NCI-H1048 (cell line): ENCODE results near the gene UNK.

Experiments
- DNase-seq: peaks from one replicate; lab custom pipeline; 2025; lab: John Stamatoyannopoulos, UW

UNK gene

DNA sequence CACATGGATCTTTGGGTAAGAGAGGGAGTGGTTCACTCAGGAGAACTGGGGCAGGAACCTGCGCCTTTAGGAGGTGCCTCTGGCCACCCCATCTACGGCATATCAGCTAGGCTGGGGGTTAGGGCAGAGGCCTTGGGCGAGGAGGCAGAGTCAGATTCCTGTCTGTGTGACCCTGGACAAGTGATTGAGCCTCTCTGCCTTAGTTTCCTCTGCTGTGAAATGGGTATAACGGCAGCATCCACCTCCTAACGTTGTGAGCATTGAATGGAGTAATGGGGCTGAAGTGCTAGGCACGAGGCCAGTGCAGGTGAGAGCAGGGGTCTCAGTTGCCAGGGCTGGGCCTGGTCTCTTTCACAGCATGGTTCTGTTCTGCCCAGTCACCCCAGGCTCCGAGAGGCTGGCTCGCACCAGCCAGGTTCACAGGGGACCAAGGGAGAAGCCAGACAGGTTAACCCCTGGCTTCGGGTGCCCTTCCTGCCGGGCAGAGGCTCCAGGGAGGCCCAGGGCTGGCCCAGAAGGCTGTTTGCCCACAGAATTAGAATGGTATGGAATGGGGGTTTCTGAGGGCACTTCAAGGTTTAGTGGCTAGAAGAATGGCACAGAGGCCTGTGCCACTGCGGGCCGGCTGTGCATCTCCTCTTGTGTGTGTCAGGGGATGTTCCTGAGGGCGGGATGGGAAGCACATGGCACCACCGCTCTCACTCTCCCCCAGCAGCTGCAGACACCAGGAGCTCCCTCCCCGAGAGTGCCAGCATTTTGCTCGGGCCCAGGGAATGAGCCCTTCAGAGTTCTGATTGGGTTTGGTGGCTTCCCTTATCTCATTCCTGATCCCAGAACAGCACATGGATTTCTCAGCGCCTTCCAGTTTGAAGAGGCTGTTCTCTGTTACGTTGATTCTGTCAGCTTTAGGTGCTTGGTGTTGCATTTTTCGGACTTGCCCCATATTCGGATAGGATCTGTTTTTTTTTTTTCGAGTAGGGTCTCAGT, 35.8 kb downstream of the UNK start:
- no peak for DNase-seq

DNA sequence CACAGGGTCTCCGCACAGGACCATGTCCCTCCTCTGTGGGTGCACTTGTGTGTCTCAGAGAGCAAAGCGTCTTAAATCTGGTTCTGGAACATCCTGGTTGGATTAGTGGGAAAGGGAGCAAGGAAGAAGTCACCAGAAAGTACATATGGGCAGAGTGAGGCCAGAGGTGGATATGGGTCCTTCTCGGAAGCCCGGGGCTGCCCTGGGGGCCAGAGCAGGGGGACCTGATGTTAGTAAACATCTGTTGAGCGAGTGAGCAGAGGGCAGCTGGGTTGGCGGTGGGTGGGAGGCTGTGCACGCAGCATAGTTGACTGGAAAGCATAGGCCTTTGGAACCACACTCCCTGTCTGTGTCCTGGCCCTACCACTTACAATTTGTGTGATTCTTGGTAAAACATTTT, 36.9 kb downstream of the UNK start:
- DNase-seq, result no peak

DNA sequence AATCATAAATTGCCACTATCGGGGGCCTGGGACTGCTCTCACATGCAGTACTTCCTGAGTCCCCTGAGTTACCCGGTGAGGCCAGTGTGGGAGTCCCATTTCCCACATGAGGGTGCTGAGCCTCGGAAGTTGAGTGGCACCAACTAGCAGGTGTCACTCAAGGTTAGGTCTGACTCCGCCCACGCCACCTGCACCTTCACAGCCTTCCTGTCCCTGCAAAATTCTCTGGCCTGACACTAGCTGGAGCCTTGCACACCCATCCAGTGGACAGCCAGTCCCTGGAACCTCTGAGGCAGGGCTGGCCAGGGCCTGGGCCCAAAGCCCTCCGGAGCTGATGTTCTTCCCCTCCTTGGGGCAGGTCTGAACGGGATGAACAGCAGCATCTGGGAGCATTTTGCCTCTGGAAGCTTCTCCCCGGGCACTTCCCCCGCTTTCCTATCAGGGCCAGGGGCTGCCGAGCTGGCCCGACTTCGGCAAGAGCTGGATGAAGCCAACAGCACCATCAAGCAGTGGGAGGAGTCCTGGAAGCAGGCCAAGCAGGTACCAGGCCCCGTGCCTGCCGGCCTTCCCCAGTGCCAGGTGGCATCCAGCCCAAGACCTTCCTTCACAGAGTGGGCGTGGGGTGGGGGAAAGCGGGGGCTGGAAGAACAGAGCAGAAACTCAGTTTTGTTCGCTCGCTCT, 37.7 kb downstream of the UNK start:
- DNase-seq, result no peak

DNA sequence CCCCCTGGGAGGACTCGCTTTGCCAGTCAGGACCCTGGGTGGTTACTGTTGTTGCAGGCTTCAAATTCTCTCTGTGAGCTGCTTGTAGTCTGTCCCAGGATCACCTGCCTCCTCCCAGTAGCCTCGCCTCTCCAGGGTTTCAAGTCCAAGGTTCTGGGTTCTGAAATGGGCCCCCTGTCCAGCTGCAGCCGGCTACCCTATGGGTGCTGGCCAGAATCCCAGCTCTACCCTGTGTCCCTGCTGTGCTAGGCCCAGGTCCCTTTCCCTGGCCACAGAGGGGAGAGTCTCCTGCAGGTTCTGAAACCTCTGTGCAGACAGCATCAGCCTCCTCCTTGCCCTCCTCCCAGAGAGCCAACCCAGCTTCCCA, 38.2 kb downstream of the UNK start:
- no peak for DNase-seq

DNA sequence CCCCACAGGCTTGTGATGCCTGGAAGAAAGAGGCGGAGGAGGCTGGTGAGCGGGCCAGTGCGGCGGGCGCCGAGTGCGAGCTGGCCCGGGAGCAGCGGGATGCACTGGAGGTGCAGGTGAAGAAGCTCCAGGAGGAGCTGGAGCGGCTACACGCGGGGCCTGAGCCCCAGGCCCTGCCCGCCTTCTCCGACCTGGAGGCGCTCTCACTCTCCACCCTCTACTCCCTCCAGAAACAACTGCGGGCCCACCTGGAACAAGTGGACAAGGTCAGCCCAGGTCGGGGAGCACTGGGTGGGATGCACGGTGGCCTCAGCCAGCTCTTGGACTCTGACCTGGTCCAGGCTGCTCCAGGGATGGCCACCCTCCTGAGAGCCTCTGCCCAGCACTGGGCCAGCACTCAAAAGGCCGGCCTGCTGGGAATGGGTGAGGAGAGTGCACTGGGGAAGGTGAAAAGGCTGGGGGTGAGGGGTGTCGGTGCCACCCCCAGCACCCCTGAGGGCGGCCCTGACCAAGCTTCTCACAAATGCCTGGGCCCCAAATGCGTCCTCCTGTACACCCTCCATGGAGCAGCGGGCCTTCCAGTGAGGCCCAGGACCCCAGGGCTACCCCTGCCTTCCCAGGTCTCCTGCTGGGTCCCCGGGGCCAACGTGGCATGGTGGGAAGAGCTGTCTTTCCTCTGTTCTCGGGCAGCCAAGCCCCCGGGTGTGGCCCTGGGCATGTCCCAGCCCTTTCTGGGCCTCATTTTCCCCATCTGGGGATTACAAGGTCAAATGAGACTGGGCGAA, 38.8 kb downstream of the UNK start:
- DNase-seq, result no peak

DNA sequence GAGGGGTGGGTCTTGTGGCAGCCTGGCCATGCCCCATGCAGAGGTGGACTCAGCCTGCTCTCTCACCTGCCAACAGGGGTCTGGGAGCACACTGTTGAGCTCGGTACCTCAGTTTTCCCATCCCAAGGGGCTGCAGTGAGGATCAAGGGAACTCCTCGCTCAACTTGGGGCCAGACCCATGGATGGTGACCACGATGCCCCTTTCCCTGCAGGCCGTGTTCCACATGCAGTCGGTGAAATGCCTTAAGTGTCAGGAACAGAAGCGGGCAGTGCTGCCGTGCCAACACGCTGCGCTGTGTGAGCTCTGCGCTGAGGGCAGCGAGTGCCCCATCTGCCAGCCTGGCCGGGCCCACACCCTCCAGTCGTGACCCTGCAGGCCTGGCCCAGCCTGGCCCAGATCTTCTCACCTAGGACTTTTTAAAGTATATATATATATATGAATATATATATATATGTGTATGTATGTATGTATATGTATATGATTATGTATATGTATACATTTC, 39.5 kb downstream of the UNK start:
- DNase-seq, result no peak

DNA sequence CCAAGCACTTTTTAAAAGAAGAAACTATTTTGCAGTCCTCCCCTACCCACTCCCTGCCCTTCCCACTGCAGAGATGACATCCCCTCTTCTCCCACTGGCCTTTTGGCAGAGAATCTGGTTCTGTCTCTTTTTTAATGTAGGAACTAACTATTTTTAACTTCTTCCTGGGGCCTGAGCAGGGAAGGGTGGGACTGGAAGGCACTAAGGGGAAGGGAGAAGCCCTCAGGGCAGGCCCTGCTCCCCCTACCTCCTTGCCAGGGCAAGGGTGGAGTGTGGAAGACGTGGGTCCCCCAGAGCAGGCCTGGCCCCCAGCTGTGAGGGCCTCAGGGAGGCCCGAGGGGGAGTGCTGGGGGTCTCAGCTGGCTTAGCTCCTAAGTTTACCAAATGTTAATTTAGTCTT, 40.1 kb downstream of the UNK start:
- no peak for DNase-seq

DNA sequence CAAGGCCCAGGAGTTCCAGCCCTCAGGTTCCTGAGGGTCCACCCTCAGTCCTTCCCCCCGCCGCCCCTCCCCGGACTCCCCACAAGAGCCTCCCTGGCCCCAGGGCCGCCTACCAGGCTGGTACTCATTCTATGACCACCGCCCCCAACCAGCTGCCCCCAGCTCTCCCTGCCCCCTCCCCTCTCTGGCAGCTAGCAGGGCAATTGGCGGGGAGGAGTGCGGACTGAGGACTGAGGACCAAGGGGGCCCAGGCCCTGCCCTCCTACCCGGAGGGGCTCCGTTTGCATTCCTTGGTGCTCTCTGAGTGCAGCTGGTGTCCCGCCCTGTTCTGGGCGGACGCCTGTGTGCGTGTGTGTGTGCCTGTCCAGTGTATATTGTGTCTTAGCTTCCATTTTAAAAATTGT, 40.5 kb downstream of the UNK start:
- DNase-seq, result no peak

DNA sequence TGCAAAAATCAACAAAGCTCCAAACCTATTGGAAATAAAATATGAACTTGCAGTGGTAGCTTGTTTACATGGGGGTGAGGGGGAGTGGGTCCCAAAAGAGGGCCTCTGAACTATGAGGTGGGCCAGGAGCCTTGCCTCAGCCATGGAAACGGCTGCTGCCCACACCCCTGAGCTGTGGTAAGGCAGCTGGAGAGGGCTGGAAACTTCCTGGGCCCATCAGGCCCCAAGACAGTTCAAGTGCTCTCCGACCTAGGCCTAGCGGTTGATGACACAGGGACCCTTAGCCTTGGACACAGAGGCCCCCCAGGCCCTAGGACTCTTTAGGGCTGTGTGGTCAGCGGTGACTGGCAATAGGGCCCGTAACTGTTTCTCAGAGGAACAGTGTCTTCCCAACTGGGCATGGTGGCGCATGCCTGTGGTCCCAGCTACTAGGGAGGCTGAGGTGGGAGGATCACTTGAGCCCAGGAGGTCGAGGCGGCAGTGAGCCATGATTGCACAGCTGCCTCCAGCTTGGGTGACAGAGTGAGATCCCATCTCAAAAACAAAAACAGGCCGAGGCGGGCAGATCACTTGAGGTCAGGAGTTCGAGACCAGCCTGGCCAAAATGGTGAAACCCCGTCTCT, 41.3 kb downstream of the UNK start:
- DNase-seq, result no peak

DNA sequence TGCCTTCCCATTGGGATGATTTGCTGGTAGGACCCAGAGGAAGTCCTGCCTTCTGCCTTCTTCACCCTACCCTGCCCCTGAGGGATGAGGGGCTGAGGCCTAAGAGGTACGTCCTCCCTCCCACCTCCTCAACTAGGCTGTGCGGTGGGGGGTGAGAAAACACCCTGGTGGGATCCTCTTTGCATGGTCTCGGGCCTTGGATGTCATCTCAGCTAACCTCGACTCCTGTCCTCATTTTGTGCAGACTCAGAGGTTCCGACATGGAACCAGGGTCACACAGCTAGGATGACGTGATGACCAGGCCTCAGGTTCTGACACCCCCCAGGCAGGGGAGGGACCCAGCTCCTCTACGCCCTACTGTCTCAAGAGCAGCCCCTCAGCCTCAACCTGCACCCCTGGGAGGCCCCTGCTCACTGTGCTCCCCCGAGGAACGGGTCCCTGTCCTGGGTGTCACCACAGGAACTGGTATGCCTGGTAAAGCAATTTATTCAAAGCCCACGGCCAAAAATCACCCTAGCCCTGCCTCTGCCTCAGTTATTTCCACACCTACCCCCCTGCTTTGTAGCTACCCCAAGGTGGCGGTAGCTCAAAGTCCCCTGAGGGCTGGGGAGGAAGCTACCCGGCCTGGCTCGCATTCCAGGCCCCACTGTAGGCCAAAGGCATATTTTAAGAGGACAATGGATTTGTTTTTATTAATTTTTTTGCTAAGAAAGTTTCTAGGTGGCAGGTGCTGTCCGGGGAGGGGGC, 42.1 kb downstream of the UNK start:
- no peak for DNase-seq

DNA sequence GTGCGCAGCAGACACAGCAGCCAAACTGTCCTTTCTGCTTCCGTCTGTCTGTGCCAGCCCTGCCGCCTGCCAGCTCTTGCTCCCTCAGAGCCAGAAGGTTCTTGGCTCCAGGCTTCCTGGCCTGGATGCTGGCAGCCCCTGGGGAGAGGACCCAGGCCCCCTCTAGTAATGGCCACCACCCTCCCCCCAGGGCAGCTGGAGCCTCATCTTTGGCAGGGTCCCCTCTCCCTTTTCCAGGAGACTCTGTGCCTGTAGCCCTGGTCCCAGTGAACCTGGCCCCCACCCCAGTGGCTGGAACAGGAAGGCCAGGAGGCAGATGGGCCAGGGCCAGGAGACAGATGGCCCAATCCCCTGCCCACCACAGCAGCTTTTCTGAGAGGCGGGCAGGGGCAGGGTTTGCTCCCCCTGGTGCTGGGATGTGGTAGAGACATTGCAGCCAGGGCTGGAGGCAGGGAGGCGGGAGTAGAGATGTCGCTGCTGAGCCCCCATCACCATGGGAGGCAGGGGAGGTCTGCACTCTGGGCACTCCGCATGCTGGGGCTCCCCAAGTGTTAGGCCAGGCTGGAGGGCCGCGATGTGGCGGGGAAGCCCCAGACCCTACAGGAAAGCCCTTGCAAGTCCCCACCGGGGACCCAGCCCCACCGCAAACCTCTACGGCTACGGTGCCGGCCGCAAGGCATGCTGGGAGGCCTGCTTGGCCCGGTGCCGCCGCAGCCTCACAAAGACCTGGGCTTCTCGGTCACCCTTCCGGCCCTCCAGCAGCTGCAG, 42.9 kb downstream of the UNK start:
- no peak for DNase-seq

DNA sequence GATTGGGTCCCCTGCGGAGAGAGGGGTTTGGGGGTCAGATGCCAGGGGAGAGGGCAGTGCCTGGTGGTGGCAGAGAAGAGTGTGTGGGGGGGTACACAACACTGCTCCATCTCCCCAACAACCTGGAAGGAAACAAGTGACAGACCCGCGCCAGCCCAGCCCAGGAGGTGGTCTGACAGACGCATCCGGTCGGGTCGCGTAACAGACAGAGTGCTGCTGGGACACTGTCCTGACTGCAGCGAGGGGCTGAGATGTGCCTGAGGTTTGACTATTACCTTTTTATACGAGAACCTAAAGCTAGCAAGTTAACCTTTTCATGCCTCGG, 43.4 kb downstream of the UNK start:
- DNase-seq, result no peak

DNA sequence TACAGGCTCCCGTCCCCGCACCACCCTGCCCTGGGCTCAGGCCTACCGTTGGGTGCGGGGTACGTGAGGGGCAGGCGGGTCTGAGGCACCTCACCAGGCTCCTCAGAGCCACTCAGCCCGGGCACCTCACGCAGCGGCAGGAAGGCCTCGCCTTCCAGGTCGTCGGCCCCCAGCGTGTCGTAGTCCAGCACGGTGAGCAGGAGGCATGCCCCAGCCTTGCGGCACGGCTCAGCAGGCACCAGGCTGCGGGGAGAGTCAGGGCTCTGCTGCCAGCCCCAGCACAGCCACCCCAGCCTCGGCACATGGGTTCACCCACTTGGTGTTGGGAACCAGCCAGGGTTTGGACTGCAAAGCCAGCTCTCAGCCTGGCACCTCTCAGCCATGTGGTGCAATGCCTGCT, 44.1 kb downstream of the UNK start:
- no peak for DNase-seq

DNA sequence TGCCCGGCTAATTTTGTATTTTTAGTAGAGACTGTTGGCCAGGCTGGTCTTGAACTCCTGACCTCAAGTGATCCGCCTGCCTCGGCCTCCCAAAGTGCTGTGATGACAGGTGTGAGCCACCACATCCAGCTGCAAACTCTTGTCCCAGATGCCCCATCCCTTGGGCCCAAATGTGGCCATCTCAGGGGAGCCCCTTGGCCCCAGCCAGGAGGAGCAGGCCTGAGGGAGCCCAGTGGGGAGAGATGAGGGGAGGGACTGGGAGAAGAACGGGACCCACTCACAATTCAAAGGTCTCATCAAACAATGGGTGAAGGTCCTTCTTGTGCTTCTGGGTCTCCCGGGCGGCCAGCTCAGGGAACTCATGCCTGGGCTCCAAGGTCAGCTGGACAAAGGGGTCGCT, 45.1 kb downstream of the UNK start:
- no peak for DNase-seq

DNA sequence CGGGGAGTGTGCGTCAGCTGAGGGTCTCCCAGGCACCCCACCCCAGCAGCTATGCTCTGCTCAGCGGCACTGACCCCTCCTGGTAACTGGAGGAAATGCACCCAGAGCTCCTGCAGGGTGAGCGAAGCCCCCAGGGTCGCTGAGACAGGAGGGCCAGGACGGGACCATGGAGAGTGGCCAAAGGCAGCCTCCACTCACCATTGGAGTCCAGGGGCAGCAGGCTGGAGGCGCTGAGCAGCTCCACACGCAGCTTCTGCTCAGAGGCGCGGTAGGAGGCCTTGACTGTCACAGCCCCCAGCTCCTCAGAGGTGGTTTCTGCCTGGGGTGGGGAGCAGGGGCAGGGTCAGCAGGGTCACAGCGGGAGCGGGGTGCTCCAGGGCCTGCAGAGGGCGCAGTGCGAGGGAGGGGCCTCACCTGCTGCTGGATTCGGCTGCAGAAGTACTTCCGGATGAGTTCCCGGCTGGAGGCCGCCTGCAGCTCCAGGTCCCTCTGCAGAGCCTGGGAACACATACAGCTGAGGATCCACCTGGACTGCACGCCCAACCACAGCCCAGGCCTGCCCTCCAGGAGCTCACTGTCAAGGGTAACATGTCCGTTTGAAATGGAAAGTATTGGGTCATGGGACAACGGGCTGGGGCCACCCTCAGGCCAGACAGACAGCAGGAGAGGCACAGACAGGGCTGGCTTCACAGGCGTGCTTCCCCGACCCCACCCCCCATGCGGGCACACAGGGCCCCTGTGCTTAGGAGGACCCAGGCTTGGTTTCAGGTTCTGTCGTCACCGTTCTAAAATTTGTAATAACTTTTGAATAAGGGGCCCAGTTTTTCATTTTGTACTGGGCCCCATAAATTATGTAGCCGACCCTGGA, 45.8 kb downstream of the UNK start:
- no peak for DNase-seq

DNA sequence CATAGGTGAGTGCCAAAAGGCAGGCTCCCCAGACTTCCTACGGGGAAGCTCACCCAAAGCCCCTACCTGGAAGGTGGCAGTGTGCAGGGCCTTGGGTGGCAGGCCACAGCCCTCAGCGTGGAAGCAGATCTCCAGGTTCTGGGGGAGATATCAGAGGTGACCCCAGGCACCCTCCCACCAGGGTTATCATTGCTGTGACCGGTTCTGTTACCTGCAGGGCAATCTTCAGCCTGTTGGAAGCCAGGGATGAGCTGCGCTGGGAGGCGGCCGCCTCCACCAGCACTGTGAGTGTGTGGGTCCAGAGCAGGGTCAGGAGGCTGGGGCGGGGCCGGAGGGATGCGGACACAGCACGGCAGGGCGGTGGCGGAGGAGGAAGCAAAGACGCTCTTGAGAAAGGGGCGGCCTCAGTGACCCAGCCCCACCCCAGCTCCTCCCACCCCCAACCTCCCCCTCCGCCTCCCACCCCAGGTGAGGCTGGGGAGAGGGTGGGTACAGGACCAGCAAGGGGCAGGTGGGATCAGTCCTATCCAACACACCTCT, 46.5 kb downstream of the UNK start:
- DNase-seq, result no peak

DNA sequence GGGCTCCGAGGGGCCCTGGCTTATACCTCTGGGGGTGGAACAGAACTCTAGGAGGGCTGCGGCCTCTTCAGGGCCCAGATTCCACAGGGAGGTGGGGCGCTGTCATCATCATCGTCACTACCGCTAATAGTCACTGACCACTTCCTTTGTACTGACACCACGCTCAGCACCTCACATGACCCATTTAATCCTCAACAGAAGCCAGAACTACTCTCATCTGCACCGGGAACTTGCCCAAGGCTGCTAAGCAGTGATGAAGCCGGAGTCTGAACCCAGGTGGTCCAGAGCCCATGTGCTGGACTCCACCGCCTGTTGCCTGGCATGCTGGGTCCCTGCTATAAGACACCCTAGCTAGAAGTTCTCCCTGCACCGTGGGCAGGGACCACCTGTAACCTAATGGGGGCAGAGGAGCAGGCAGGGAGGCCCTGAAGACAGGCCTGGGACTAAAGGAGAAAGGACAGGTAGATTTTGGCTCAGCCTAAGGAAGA, 47.6 kb downstream of the UNK start:
- no peak for DNase-seq

DNA sequence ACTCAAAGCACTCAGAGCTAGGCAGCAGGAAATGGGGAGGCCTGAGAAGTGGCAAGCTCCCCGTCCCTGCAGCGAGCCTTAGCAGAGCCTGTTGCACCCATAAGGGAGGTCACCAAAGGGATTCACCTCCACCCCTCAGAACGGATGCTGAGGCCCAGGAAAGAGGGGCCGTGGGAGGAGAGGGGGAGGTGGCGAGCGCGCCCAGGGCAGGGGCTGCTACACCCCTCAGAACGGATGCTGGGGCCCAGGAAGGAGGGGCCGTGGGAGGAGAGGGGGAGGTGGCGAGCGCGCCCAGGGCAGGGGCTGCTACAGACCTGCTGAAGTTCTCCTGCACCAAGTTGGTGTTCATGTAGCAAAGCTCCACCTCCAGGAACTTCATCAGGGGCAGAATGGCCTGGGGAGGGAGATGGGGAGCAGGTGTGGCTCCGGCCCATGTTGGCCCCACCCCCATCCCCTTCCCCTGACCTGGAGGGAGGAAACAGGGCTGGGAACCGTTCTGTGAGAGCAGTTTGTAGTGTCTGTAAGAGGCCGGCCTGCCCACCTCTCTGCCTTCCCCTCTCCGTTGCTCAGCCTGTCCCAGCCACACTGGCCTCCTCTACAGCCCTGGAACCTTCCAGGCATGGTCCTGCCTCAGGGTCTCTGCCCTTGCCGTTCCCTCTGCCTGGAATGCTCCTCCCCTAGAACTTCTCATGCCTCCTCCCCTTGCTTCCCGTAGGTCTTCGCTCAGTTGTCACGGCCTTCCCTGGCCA, 48.2 kb downstream of the UNK start:
- DNase-seq, result no peak
